Liver (tissue), 9 donors: ENCODE data around the gene DDB1. TPM values are rescaled to one million over a fixed set of nuclear protein-coding genes. Genes with fewer than 3 reads are reported as not detected.

ENCODE experiments used
- DNase-seq: peaks from one replicate; pipeline ENCODE4 v3.0.0-alpha.2; 2017; ENCODE audit warnings: low spot score
- H3K27ac ChIP-seq, 2 donors: one replicate each; pipeline ENCODE4 v1.7.0; 2013; ENCODE audit warnings: inconsistent platforms in 2 of 2, low read length in 2 of 2, control low read depth in 1 of 2, low read depth in 1 of 2, mild to moderate bottlenecking in 1 of 2
- H3K27me3 ChIP-seq, 4 donors: one replicate each; pipeline versions ENCODE4 v1.6.1 to v1.7.0; 2013; ENCODE audit warnings: low read length in 3 of 4, inconsistent platforms in 1 of 4, mild to moderate bottlenecking in 1 of 4, moderate library complexity in 1 of 4; ENCODE audit not compliant: control insufficient read depth in 4 of 4, insufficient read depth in 4 of 4
- H3K36me3 ChIP-seq, 4 donors: one replicate each; pipeline versions ENCODE4 v1.6.1 to v1.7.0; 2013; ENCODE audit warnings: low read length in 3 of 4, mild to moderate bottlenecking in 3 of 4, low read depth in 1 of 4, moderate library complexity in 1 of 4; ENCODE audit not compliant: control insufficient read depth in 4 of 4, insufficient read depth in 3 of 4
- H3K4me1 ChIP-seq, 4 donors: one replicate each; pipeline versions ENCODE4 v1.6.1 to v1.7.0; 2013; ENCODE audit warnings: low read length in 3 of 4, mild to moderate bottlenecking in 3 of 4, moderate library complexity in 1 of 4; ENCODE audit not compliant: control insufficient read depth in 4 of 4, insufficient read depth in 4 of 4
- H3K4me3 ChIP-seq, 3 donors: one replicate each; pipeline versions ENCODE4 v1.6.1 to v1.7.0; 2013; ENCODE audit warnings: low read length in 3 of 3, control low read depth in 1 of 3, low read depth in 1 of 3, mild to moderate bottlenecking in 1 of 3
- H3K9ac ChIP-seq, 2 donors: one replicate each; pipeline ENCODE4 v1.7.0; 2013; ENCODE audit warnings: low read length in 2 of 2, mild to moderate bottlenecking in 2 of 2, moderate library complexity in 2 of 2, control low read depth in 1 of 2, low read depth in 1 of 2
- H3K9me3 ChIP-seq, 4 donors: one replicate each; pipeline versions ENCODE4 v1.6.1 to v1.7.0; 2013; ENCODE audit warnings: low read length in 3 of 4; ENCODE audit not compliant: control insufficient read depth in 4 of 4
- GABPA ChIP-seq, 2 donors: IDR thresholded peaks in 1 of 2; conservative IDR thresholded peaks in 1 of 2; 2 replicates each; pipeline ENCODE4 v1.6.1; 2016; ENCODE audit warnings: antibody characterized with exemption in 2 of 2, mild to moderate bottlenecking in 1 of 2, moderate library complexity in 1 of 2
- JUND ChIP-seq, 2 donors: IDR thresholded peaks; 2 replicates each; pipeline ENCODE4 v1.6.1; 2016; ENCODE audit warnings: antibody characterized with exemption in 2 of 2
- NR2F2 ChIP-seq: IDR thresholded peaks from 2 replicates; pipeline ENCODE4 v1.6.1; 2016; ENCODE audit warnings: antibody characterized with exemption
- SP1 ChIP-seq: IDR thresholded peaks from 2 replicates; pipeline ENCODE4 v1.6.1; 2018; ENCODE audit warnings: antibody characterized with exemption, mild to moderate bottlenecking
- YY1 ChIP-seq: IDR thresholded peaks from 2 replicates; pipeline ENCODE4 v1.6.1; 2016; ENCODE audit warnings: antibody characterized with exemption, mild to moderate bottlenecking
- WGBS: extraction: QIAGEN DNeasy Blood & Tissue Kit; methylation state at CpG from one replicate; pipeline ENCODE4 v1.1.7; 2013; 5-methylcytosine and 5-hydroxymethylcytosine counted together
- polyA plus RNA-seq, 2 donors: library from polyadenylated mRNA; stranded (reverse) in 1 of 2; unstranded in 1 of 2; fragments of 200-250 nt in 1 of 2; fragments of >200 nt in 1 of 2; fragmentation: Nextera tagmentation in 1 of 2; extraction: Ambion mirVana in 1 of 2; gene quantifications; one replicate each; pipeline versions ENCODE4 v1.2.1 to v1.2.3, GENCODE V29; 2013 to 2015
- total RNA-seq, 2 donors: library from RNA; depleted of rRNA; stranded (reverse); fragments of >200 nt; gene quantifications; one replicate each; pipeline ENCODE4 v1.2.3, GENCODE V29; 2014
- TF ChIP-seq, protein P1 (sequence below): IDR thresholded peaks from 2 replicates; pipeline ENCODE4 v1.6.1; 2016; ENCODE audit warnings: antibody characterized with exemption, mild to moderate bottlenecking
- TF ChIP-seq, protein P2 (sequence below): fragments of 150-350 bp; IDR thresholded peaks from 2 replicates; pipeline ENCODE4 v1.5.1; 2017; ENCODE audit warnings: improper control_type of control experiment, low read depth, low read length; ENCODE audit not compliant: missing input control
- TF ChIP-seq, protein P3 (sequence below): IDR thresholded peaks from 2 replicates; pipeline ENCODE4 v1.6.1; 2016; ENCODE audit warnings: antibody characterized with exemption
- donor health status: healthy.
- donor health status: healthy.
- donor health status: healthy.
- donor health status: healthy.
- donor health status: healthy.

The DDB1 gene
- total and polyA plus RNA-seq, 4 donors: 37.5 to 146 (median 88.9) TPM

- peaks cover 2 to 25% (median 18%) of the 10 kb centered on the region in 4 donors for H3K4me1 ChIP-seq
- H3K4me3 ChIP-seq: no peak overlapping the region
- H3K27me3 ChIP-seq: no peaks in the 10 kb centered on the region
- TF ChIP-seq, protein P1, sequence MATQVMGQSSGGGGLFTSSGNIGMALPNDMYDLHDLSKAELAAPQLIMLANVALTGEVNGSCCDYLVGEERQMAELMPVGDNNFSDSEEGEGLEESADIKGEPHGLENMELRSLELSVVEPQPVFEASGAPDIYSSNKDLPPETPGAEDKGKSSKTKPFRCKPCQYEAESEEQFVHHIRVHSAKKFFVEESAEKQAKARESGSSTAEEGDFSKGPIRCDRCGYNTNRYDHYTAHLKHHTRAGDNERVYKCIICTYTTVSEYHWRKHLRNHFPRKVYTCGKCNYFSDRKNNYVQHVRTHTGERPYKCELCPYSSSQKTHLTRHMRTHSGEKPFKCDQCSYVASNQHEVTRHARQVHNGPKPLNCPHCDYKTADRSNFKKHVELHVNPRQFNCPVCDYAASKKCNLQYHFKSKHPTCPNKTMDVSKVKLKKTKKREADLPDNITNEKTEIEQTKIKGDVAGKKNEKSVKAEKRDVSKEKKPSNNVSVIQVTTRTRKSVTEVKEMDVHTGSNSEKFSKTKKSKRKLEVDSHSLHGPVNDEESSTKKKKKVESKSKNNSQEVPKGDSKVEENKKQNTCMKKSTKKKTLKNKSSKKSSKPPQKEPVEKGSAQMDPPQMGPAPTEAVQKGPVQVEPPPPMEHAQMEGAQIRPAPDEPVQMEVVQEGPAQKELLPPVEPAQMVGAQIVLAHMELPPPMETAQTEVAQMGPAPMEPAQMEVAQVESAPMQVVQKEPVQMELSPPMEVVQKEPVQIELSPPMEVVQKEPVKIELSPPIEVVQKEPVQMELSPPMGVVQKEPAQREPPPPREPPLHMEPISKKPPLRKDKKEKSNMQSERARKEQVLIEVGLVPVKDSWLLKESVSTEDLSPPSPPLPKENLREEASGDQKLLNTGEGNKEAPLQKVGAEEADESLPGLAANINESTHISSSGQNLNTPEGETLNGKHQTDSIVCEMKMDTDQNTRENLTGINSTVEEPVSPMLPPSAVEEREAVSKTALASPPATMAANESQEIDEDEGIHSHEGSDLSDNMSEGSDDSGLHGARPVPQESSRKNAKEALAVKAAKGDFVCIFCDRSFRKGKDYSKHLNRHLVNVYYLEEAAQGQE: no peak
- no peak for TF ChIP-seq NR2F2
- TF ChIP-seq JUND (IDR thresholded peaks at IDR 0.05): no peak
- no peak for TF ChIP-seq GABPA (IDR thresholded peaks at IDR 0.05 in 1 of 2, conservative IDR thresholded peaks at IDR 0.05 in 1 of 2)
- TF ChIP-seq SP1: no peak
- no peak overlapping the region for H3K27ac ChIP-seq
- no peak overlapping the region for H3K9ac ChIP-seq
- no peak for DNase-seq
- WGBS: 90% methylated on average over 26 of the region's 26 CpGs
- H3K36me3 ChIP-seq: peaks cover 5 to 50% (median 34%) of the 10 kb centered on the region in 4 donors
- no peaks in the 10 kb centered on the region for H3K9me3 ChIP-seq
Observed at GRCh38 chr11:61338783-61339489, 6.0 kb upstream of the DDB1 start.

DNA sequence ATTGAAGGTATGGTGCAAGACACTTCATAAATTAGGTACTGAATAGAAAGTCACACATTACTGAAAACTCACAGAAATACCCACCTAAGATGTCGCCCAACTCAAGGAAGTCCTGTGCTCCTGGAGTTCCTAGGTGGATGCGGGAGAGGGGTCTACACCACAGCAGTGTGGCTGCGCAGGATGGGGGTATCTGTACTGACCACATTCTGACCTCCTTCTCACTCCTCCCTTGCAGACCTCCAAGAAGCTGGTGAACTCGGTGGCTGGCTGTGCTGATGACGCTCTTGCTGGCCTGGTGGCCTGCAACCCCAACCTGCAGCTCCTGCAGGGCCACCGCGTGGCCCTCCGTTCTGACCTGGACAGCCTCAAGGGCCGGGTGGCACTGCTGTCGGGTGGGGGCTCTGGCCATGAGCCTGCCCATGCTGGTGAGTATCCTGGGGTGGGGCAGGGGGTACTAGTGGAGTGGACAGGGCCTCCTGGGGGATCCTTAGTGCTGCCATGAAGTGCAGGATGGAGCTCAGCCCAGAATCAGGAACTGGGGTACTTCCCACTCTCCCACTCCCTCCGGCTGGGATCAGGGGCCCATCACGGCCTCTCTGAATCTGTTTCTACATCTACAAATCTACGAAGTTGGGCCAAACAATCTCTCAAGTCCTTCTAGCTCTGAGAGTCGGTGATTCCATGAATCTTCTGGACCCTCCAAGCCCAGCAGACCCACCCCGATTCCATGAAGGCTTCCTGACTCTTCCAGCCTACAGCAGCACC is 5.0 kb upstream of the DDB1 start:
- DNase-seq: no peak
- no peaks in the 10 kb centered on the region for H3K9me3 ChIP-seq
- H3K27ac ChIP-seq: no peak overlapping the region
- no peak overlapping the region for H3K4me3 ChIP-seq
- H3K36me3 ChIP-seq: peaks cover 3 to 40% (median 26%) of the 10 kb centered on the region in 4 donors
- no peak overlapping the region for H3K9ac ChIP-seq
- 95% methylated on average over 15 of the region's 15 CpGs for WGBS
- TF ChIP-seq, protein P2, sequence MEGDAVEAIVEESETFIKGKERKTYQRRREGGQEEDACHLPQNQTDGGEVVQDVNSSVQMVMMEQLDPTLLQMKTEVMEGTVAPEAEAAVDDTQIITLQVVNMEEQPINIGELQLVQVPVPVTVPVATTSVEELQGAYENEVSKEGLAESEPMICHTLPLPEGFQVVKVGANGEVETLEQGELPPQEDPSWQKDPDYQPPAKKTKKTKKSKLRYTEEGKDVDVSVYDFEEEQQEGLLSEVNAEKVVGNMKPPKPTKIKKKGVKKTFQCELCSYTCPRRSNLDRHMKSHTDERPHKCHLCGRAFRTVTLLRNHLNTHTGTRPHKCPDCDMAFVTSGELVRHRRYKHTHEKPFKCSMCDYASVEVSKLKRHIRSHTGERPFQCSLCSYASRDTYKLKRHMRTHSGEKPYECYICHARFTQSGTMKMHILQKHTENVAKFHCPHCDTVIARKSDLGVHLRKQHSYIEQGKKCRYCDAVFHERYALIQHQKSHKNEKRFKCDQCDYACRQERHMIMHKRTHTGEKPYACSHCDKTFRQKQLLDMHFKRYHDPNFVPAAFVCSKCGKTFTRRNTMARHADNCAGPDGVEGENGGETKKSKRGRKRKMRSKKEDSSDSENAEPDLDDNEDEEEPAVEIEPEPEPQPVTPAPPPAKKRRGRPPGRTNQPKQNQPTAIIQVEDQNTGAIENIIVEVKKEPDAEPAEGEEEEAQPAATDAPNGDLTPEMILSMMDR: no peak
- TF ChIP-seq SP1 (no peak), YY1 (no peak), NR2F2 (no peak)
- TF ChIP-seq, protein P3, sequence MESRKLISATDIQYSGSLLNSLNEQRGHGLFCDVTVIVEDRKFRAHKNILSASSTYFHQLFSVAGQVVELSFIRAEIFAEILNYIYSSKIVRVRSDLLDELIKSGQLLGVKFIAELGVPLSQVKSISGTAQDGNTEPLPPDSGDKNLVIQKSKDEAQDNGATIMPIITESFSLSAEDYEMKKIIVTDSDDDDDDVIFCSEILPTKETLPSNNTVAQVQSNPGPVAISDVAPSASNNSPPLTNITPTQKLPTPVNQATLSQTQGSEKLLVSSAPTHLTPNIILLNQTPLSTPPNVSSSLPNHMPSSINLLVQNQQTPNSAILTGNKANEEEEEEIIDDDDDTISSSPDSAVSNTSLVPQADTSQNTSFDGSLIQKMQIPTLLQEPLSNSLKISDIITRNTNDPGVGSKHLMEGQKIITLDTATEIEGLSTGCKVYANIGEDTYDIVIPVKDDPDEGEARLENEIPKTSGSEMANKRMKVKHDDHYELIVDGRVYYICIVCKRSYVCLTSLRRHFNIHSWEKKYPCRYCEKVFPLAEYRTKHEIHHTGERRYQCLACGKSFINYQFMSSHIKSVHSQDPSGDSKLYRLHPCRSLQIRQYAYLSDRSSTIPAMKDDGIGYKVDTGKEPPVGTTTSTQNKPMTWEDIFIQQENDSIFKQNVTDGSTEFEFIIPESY: no peak
- TF ChIP-seq, protein P1: no peak
- H3K4me1 ChIP-seq: peaks cover 3 to 30% (median 23%) of the 10 kb centered on the region in 4 donors
- no peaks in the 10 kb centered on the region for H3K27me3 ChIP-seq
